NB4 (cell line): ENCODE measurements around the gene CAV3.

Experiments
- CTCF ChIP-seq: IDR thresholded peaks from one replicate; pipeline ENCODE4 v1.5.1; 2012; ENCODE audit warnings: low read depth, low read length
- POLR2A ChIP-seq: IDR thresholded peaks from 2 replicates; pipeline ENCODE4 v1.6.1; 2011; ENCODE audit warnings: mild to moderate bottlenecking; ENCODE audit not compliant: insufficient read length; ENCODE audit errors: extremely low read depth

GRCh38 chr3:8749316-8749715, 15.7 kb downstream of the CAV3 start:
- TF ChIP-seq CTCF (no peak), POLR2A (no peak)
